ENCODE results near the gene INTS3.

- TF ChIP-seq POLR2A (IDR thresholded peaks at IDR 0.05) (no peak), POLR2AphosphoS5 (IDR thresholded peaks at IDR 0.05) (peak; percentile 35), CTCF (IDR thresholded peaks at IDR 0.05) (no peak), EP300 (IDR thresholded peaks at IDR 0.05) (no peak)
Observed at GRCh38 chr1:153790966-153791647, 63.3 kb downstream of the INTS3 start.

Data from gastroesophageal sphincter (tissue), 3 donors.